IMR-90 (cell line): ENCODE measurements around the gene KCNH4. TPM values are rescaled to one million over a fixed set of nuclear protein-coding genes. Genes with fewer than 3 reads are reported as not detected.

Experiments
- ATAC-seq: fragments of 200-7000 bp; cut with Tn5 transposase; 2 replicates; pipeline ENCODE4 v1.9.1; 2020; ENCODE audit warnings: low read depth, mild to moderate bottlenecking, moderate library complexity
- BruUV-seq: library from RNA; stranded (reverse); fragments of 400-500 nt; replicated peaks from 2 replicates; lab custom pipeline; 2021; lab: Mats Ljungman, UMichigan
- CTCF ChIA-PET: fragments of 300-600 bp; formaldehyde crosslinking; extraction: SDS; loops from one replicate; lab custom pipeline; 2021; ENCODE audit warnings: antibody characterized with exemption; lab: Yijun Ruan, JAX
- POLR2A ChIA-PET: fragments of 300-600 bp; sonication (Branson Sonifier 250); formaldehyde crosslinking; loops from one replicate; lab custom pipeline; 2022; ENCODE audit warnings: antibody characterized with exemption; ENCODE audit not compliant: unreplicated experiment; lab: Charles Lee
- DNase-seq: peaks from one replicate; pipeline ENCODE4 v3.0.0; 2013
- H2AFZ ChIP-seq: replicated peaks from 2 replicates; pipeline ENCODE3; 2013; ENCODE audit warnings: low read length, mild to moderate bottlenecking; ENCODE audit not compliant: poor library complexity
- H2AK5ac ChIP-seq: 2 replicates; pipeline ENCODE4 v1.6.1; 2013; ENCODE audit warnings: low read depth, low read length, inconsistent platforms
- H2AK9ac ChIP-seq: replicated peaks from 2 replicates; pipeline ENCODE3; 2013; ENCODE audit warnings: mild to moderate bottlenecking, low read depth, low read length, moderate library complexity; ENCODE audit not compliant: poor library complexity
- H2BK120ac ChIP-seq: 2 replicates; pipeline ENCODE4 v1.6.1; 2013; ENCODE audit warnings: low read depth, low read length, inconsistent platforms
- H2BK15ac ChIP-seq: 3 replicates; pipeline ENCODE4 v1.6.1; 2013; ENCODE audit warnings: low read depth, low read length, inconsistent platforms
- H2BK20ac ChIP-seq: 2 replicates; pipeline ENCODE4 v1.6.1; 2013; ENCODE audit warnings: low read depth, mild to moderate bottlenecking, inconsistent platforms, low read length, moderate library complexity
- H2BK5ac ChIP-seq: 2 replicates; pipeline ENCODE4 v1.6.1; 2013; ENCODE audit warnings: mild to moderate bottlenecking, low read depth, low read length, inconsistent platforms; ENCODE audit not compliant: poor library complexity, severe bottlenecking
- H3K14ac ChIP-seq: replicated peaks from 2 replicates; pipeline ENCODE4 v1.6.1; 2013; ENCODE audit warnings: low read depth, low read length, inconsistent platforms
- H3K18ac ChIP-seq: 2 replicates; pipeline ENCODE4 v1.6.1; 2013; ENCODE audit warnings: low read depth, low read length, control low read depth
- H3K23ac ChIP-seq: 2 replicates; pipeline ENCODE4 v1.6.1; 2013; ENCODE audit warnings: low read depth, low read length, inconsistent platforms
- H3K27ac ChIP-seq: 2 replicates; pipeline ENCODE4 v1.5.1; 2013; ENCODE audit warnings: mild to moderate bottlenecking, control low read depth, low read length; ENCODE audit not compliant: insufficient read depth
- H3K27me3 ChIP-seq: 2 replicates; pipeline ENCODE4 v1.6.1; 2013; ENCODE audit warnings: low read length; ENCODE audit not compliant: control insufficient read depth, insufficient read depth
- H3K36me3 ChIP-seq: 2 replicates; pipeline ENCODE4 v1.6.1; 2013; ENCODE audit warnings: low read length, mixed read lengths; ENCODE audit not compliant: control insufficient read depth, insufficient read depth
- H3K4ac ChIP-seq: 2 replicates; pipeline ENCODE4 v1.6.1; 2013; ENCODE audit warnings: low read depth, low read length, inconsistent platforms
- H3K4me1 ChIP-seq: 2 replicates; pipeline ENCODE4 v1.6.1; 2013; ENCODE audit warnings: low read length, mixed read lengths; ENCODE audit not compliant: control insufficient read depth, insufficient read depth
- H3K4me2 ChIP-seq: 2 replicates; pipeline ENCODE4 v1.6.1; 2013; ENCODE audit warnings: low read depth, mild to moderate bottlenecking, control low read depth, low read length, moderate library complexity
- H3K4me3 ChIP-seq: 2 replicates; pipeline ENCODE4 v1.5.1; 2013; ENCODE audit warnings: low read depth, mild to moderate bottlenecking, control low read depth, low read length, moderate library complexity; ENCODE audit not compliant: insufficient read depth
- H3K56ac ChIP-seq: 2 replicates; pipeline ENCODE4 v1.6.1; 2013; ENCODE audit warnings: low read length, inconsistent platforms; ENCODE audit not compliant: insufficient read depth; ENCODE audit errors: extremely low read depth
- H3K79me1 ChIP-seq, 2 experiments: 2 replicates each; pipeline ENCODE4 v1.6.1; 2013; ENCODE audit warnings: low read length in 2 of 2, inconsistent platforms in 1 of 2, low read depth in 1 of 2
- H3K9ac ChIP-seq: 2 replicates; pipeline ENCODE4 v1.6.1; 2013; ENCODE audit warnings: low read depth, low read length, control low read depth
- H3K9me1 ChIP-seq: 2 replicates; pipeline ENCODE4 v1.6.1; 2013; ENCODE audit warnings: low read length, inconsistent platforms; ENCODE audit not compliant: insufficient read depth
- H3K9me3 ChIP-seq: 2 replicates; pipeline ENCODE4 v1.6.1; 2013; ENCODE audit warnings: low read length; ENCODE audit not compliant: control insufficient read depth, insufficient read depth
- H4K20me1 ChIP-seq: 2 replicates; pipeline ENCODE4 v1.6.1; 2013; ENCODE audit warnings: low read length, inconsistent platforms; ENCODE audit not compliant: insufficient read depth
- H4K5ac ChIP-seq: 2 replicates; pipeline ENCODE4 v1.6.1; 2013; ENCODE audit warnings: mild to moderate bottlenecking, low read depth, low read length, control low read depth
- H4K8ac ChIP-seq, 2 experiments: 2 replicates each; pipeline ENCODE4 v1.6.1; 2013; ENCODE audit warnings: low read depth in 2 of 2, low read length in 2 of 2, control low read depth in 1 of 2, inconsistent platforms in 1 of 2
- H4K91ac ChIP-seq: 2 replicates; pipeline ENCODE4 v1.6.1; 2013; ENCODE audit warnings: low read depth, low read length, inconsistent platforms; ENCODE audit not compliant: insufficient read depth
- RAD21 ChIP-seq: IDR thresholded peaks from 2 replicates; pipeline ENCODE4 v1.6.1; 2012; ENCODE audit warnings: low read length, improper control_type of control experiment
- WGBS, 2 experiments: methylation state at CpG; one replicate each; pipeline versions ENCODE4 v1.1.5 to v1.1.7; 2013; ENCODE audit warnings: missing lambda C conversion rate in 2 of 2; ENCODE audit not compliant: insufficient read length in 1 of 2; ENCODE audit errors: extremely low coverage in 2 of 2; 5-methylcytosine and 5-hydroxymethylcytosine counted together
- dilution Hi-C: fragments of 300-500 bp; cut with HindIII; formaldehyde crosslinking; loops from one replicate; pipeline ENCODE4 v1.14.3; 2018; ENCODE audit warnings: low sequenced_read_pairs; ENCODE audit not compliant: unreplicated experiment
- in situ Hi-C: fragments of 300-500 bp; cut with MboI; formaldehyde crosslinking; loops from 3 replicates; pipeline ENCODE4 v1.14.3; 2019; ENCODE audit warnings: low sequenced_read_pairs, inconsistent platforms, mixed read lengths
- intact Hi-C: fragments of 100-400 bp; cut with micrococcal nuclease; formaldehyde crosslinking; loops from 2 replicates; pipeline ENCODE4 v1.10.0; 2022
- polyA plus RNA-seq, 3 experiments: library from polyadenylated mRNA; depleted of rRNA; stranded (reverse); fragments of >200 nt; gene quantifications; 2 replicates each; pipeline ENCODE4 v1.2.3, GENCODE V29; 2012; ENCODE audit warnings: low replicate concordance in 1 of 3
- total RNA-seq: library from RNA; depleted of rRNA; stranded (reverse); fragments of >200 nt; gene quantifications from 2 replicates; pipeline ENCODE4 v1.2.3, GENCODE V29; 2012
- TF ChIP-seq, protein P1 (sequence below): fragments of 150-350 bp; IDR thresholded peaks from 2 replicates; pipeline ENCODE4 v1.6.1; 2017; ENCODE audit warnings: mild to moderate bottlenecking, antibody characterized with exemption, low read length, low read depth

Gene KCNH4
- total and polyA plus RNA-seq, 2 of the 4 experiments (the other 2 are of a cell fraction), result 0.03 TPM; not detected in 1

DNA sequence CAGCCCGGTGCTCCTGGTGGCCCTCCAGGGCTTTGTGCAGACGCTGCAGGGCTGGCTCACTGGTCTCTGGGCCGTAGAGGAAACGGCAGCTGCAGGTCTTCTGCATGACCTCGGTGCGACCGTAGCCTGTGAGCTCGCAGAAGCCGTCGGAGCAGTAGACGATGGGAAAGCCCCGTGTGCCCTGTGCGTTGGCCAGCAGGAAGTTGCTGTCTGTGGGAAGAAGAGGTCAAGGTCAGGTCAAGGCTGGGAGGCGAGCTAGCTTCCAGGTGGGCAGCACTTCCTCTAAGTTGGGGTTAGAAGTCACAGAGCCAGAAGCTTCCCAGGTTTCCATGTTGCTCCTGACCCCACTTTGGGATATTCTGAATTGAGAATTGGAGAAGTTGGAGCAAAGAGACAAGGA is 2.1 kb downstream of the KCNH4 start:
- Histone ChIP-seq H3K23ac (no peak overlapping the region), H4K20me1 (0 out of 2 replicates have a peak, but pooled peaks cover 2% of the 10 kb centered on the region), H3K27ac (no peak overlapping the region), H3K4me1 (peaks cover 5% of the 10 kb centered on the region), H3K4me2 (no peak overlapping the region), H4K5ac (no peak overlapping the region), H2BK20ac (no peak overlapping the region), H2AFZ (no peak overlapping the region), H2BK120ac (no peak overlapping the region), H3K4ac (no peak overlapping the region), H3K18ac (no peak overlapping the region), H3K9me1 (no peaks in the 10 kb centered on the region), H2AK5ac (no peak overlapping the region), H3K79me1 (no peaks in the 10 kb centered on the region), H3K14ac (no peak overlapping the region), H2BK15ac (no peak overlapping the region), H3K9me3 (no peaks in the 10 kb centered on the region), H3K27me3 (peaks cover 55% of the 10 kb centered on the region), H3K9ac (no peak overlapping the region), H3K4me3 (no peak overlapping the region), H3K56ac (no peak overlapping the region), H3K36me3 (no peaks in the 10 kb centered on the region), H4K8ac (no peak overlapping the region), H2AK9ac (no peak overlapping the region), H2BK5ac (no peak overlapping the region), H4K91ac (no peak overlapping the region)
- ChIA-PET CTCF (no interaction called here), POLR2A (no interaction called here)
- TF ChIP-seq, protein P1, sequence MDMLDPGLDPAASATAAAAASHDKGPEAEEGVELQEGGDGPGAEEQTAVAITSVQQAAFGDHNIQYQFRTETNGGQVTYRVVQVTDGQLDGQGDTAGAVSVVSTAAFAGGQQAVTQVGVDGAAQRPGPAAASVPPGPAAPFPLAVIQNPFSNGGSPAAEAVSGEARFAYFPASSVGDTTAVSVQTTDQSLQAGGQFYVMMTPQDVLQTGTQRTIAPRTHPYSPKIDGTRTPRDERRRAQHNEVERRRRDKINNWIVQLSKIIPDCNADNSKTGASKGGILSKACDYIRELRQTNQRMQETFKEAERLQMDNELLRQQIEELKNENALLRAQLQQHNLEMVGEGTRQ, result no peak
- TF ChIP-seq RAD21, result no peak
- no TSS peak for BruUV-seq
- in situ Hi-C loops (no loop called here), dilution Hi-C loops (no loop called here), intact Hi-C loops (no loop called here)
- ATAC-seq (no peak), DNase-seq (no peak)
- 35% methylated on average over 10 of the region's 14 CpGs; no CpG with 5 or more reads in 1 of the 2 experiments for WGBS, 2 experiments
